Forelimb muscle (tissue), 1 donor: Measurements from ENCODE around the gene PXMP4. TPM values are rescaled to one million over a fixed set of nuclear protein-coding genes. Genes with fewer than 3 reads are reported as not detected.
A peak's percentile ranks its signal among the peaks of the same experiment; 100 is the strongest.

Experiments used
- DNase-seq: peaks from one replicate; pipeline ENCODE4 v3.0.0-alpha.2; 2013; ENCODE audit warnings: low read depth
- polyA plus RNA-seq: library from polyadenylated mRNA; unstranded; fragments of 120-200 nt; gene quantifications from one replicate; pipeline ENCODE4 v1.2.1, GENCODE V29; 2013; ENCODE audit not compliant: insufficient read length

The PXMP4 gene
- polyA plus RNA-seq, 1 donor, result 9.1 TPM

GRCh38 chr20:33684533-33685327, 35.4 kb downstream of the PXMP4 start:
- no peak for DNase-seq

GRCh38 chr20:33681728-33682353, 38.3 kb downstream of the PXMP4 start:
- DNase-seq, result no peak

GRCh38 chr20:33681288-33681687, 38.8 kb downstream of the PXMP4 start:
- no peak for DNase-seq

- DNase-seq, result no peak
Measured at GRCh38 chr20:33680686-33681085, 39.4 kb downstream of the PXMP4 start.

- DNase-seq, result no peak
Measured at GRCh38 chr20:33679758-33680485, 40.2 kb downstream of the PXMP4 start.

GRCh38 chr20:33677991-33678702, 42.0 kb downstream of the PXMP4 start:
- DNase-seq, result peak; percentile 62

GRCh38 chr20:33676652-33677645, 43.2 kb downstream of the PXMP4 start:
- DNase-seq, result no peak

GRCh38 chr20:33676121-33676520, 44.0 kb downstream of the PXMP4 start:
- no peak for DNase-seq

- DNase-seq, result no peak
Measured at GRCh38 chr20:33675136-33675959, 44.8 kb downstream of the PXMP4 start.

- DNase-seq, result no peak
Measured at GRCh38 chr20:33674294-33675135, 45.6 kb downstream of the PXMP4 start, which contains the start of gene NECAB3. Gene NECAB3, minus strand, starts transcription at chr20:33674428. Its CDS starts 76 bp downstream, at chr20:33674352.

GRCh38 chr20:33673410-33674293, 46.5 kb downstream of the PXMP4 start:
- DNase-seq, result no peak

GRCh38 chr20:33673114-33673409, 47.0 kb downstream of the PXMP4 start:
- DNase-seq, result no peak

- no peak for DNase-seq
Measured at GRCh38 chr20:33672426-33673113, 47.5 kb downstream of the PXMP4 start.

- no peak for DNase-seq
Measured at GRCh38 chr20:33671573-33672288, 48.4 kb downstream of the PXMP4 start.

- no peak for DNase-seq
Measured at GRCh38 chr20:33670715-33671499, 49.2 kb downstream of the PXMP4 start.
